Posterior vena cava (tissue), 2 donors: ENCODE results near the gene FBXO41. TPM values are rescaled to one million over a fixed set of nuclear protein-coding genes. Genes with fewer than 3 reads are reported as not detected.

ENCODE experiments used
- DNase-seq: peaks from one replicate; pipeline ENCODE4 v3.0.0-alpha.2; 2020; ENCODE audit warnings: low spot score
- intact Hi-C, 2 donors: fragments of 100-400 bp; cut with DNase I; formaldehyde crosslinking; loops; one replicate each; pipeline versions ENCODE4 v1.14.1 to v1.14.2; 2022 to 2023
- total RNA-seq, 2 donors: library from RNA; stranded (reverse); fragmentation: NEBNext Ultra II Directional; extraction: Animal tissue kit (Norgen Biotek cat#: 25700); gene quantifications; one replicate each; pipeline ENCODE4 v1.2.1, GENCODE V29; 2021
- donor health status: DM: yes; HTN: yes; CAD: no.
- donor health status: DM: yes; HTN: yes; CAD: no.

Gene FBXO41
- total RNA-seq, 2 donors from 2014 or later, result 1.4 to 1.8 TPM

DNA sequence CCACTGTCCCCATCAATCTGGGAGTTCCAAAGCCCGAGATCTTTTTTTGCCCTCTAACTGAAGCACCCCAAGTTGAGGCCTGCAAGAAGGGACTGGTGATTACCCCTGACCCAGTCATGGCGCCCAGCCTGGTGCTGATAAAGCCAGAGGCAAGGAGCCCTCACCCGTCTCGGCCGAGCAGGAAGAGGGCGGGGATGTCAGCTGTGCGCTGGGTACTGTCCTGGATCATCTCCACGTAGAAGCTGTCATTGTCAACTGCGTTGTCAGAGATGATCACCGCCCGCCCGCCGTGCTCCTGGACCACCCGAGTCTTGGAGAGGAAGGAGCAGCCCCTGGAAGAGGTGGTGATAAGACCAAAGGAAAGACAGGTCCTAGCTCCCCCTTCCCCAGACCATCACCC, 55.6 kb downstream of the FBXO41 start:
- intact Hi-C loops, result no loop called here
- peak; percentile 53 for DNase-seq

DNA sequence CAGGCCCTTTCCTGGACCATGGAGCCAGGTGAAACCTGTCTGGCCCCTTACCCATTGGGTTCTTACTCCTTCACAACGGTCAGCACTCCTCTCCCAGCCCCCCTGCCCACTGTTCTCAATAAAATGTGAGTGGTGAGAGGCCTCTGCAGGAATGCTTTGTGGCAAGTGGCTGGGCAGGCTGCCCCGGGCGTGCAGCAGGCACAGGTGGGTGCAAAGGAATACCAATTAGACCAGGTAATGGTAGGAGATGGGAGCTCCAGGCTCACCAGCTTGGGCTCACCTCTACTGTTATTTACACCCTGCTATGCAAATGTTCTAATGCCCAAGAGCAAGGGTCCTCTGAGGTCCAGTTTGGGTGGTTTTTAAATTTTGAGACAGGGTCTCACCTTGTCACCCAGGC, 57.2 kb downstream of the FBXO41 start:
- intact Hi-C loops, result loop anchor here in 1 of 2 donors (2.0 kb wide), 1 partner anchor 26 kb away; no protein-coding TSS in a partner anchor

DNA sequence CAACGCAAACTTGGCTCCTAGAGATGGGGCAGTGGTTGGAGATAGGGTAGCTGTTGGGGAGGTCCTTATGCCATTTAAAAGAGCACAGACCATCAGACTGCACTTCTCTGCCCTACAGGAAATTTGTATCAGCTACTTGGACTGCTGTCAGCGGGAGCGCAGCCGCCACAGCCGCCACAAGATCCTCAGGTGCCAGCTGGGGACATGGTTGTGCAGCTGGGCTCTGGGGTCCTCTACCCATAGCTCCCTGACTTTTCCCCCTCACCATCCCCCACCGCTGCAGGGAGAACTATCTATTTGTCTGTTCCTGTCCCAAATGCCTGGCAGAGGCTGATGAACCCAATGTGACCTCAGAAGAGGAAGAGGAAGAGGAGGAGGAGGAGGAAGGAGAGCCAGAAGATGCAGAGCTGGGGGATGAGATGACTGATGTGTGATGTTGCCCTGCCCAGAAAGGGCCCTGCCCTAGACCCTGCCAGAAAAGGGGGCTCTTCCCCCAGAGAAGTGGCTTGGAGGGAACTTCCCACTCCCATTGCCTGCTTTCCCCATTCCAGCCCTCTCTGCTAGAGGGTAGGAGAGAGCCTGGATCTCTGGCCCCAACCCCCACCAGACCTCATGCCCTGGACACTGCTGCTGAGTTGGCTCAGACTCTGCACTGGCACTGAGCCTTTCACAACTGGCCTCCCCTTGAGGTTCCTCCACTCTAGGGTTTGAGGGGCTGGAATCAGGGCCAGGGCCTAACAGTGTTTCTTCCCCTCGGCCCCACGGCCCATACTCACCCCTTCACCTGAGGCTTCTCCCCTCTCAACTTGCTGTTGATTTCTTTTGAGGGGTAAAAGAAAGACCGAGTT, 58.5 kb downstream of the FBXO41 start:
- DNase-seq, result peak; percentile 62
- intact Hi-C loops, result loop anchor here in 1 of 2 donors (2.0 kb wide), 1 partner anchor 27 kb away; no protein-coding TSS in a partner anchor

More for the DNA sequence above, 57.2 kb downstream of the FBXO41 start:
- DNase-seq, result peak; percentile 55

DNA sequence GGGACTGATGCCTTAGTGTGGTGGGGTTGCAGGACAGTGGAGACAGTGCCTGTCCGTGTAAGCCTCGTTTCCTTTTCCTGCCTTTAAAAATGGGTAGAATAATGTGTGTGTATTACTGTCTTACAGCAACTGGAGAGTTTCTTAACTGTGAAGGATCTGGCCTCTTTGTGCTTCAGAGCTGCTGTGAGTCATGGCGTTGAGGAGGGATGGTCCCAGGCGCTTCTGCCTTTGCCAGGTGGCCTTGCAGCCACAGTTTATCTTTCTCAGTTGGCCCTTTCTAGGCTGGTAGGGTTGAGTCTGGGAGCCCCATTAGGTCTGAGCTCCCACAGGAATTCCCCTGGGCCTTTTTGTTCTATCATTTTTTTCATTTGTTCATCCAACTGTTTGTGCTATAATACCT, 60.5 kb downstream of the FBXO41 start:
- intact Hi-C loops, result no loop called here
- DNase-seq, result no peak

DNA sequence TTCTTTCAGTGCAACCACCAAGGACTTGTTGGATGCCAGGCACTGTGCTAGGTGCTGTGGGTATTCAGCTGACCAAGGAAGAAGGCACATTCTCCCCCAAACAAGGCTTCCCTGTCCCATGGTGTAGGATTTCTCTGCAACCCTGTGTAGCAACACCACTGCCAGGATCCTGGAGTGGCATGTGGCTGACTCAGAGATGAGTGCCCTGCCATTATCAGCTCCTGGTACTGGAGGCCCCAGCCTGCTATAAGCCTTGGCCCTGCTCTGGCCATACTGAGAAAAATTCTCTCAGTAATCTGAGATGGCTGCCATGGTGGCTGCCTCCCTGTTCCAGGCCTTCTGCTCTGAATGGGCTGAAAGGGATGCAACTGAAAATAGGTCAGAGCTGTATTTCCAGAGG, 66.0 kb downstream of the FBXO41 start:
- intact Hi-C loops, result no loop called here
- DNase-seq, result peak; percentile 20

- intact Hi-C loops, result no loop called here
Measured at GRCh38 chr2:73217826-73218225, 66.5 kb downstream of the FBXO41 start.

GRCh38 chr2:73217160-73217559, 67.1 kb downstream of the FBXO41 start:
- DNase-seq, result no peak
- intact Hi-C loops, result no loop called here

More at GRCh38 chr2:73217826-73218225, 66.5 kb downstream of the FBXO41 start:
- no peak for DNase-seq

DNA sequence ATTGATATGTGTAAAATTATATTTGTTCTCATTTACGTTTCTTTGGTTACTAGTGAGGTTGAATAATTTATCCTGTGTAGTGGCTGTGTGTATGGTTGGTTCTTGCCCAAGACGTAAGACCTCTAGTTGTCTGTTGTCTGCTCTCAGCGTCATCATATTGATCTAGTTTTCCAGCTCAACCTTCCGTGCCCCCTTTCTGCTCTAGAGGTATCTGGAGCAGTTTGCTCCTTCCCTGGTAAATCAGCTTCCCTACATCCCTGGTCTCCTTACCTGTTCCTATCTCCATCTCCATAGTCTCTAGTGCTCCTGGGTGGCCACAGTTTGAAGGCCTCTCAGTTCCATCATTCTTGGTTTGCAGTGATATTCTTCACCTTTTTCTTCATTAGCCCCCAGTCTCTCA, 69.0 kb downstream of the FBXO41 start:
- no peak for DNase-seq
- intact Hi-C loops, result no loop called here

DNA sequence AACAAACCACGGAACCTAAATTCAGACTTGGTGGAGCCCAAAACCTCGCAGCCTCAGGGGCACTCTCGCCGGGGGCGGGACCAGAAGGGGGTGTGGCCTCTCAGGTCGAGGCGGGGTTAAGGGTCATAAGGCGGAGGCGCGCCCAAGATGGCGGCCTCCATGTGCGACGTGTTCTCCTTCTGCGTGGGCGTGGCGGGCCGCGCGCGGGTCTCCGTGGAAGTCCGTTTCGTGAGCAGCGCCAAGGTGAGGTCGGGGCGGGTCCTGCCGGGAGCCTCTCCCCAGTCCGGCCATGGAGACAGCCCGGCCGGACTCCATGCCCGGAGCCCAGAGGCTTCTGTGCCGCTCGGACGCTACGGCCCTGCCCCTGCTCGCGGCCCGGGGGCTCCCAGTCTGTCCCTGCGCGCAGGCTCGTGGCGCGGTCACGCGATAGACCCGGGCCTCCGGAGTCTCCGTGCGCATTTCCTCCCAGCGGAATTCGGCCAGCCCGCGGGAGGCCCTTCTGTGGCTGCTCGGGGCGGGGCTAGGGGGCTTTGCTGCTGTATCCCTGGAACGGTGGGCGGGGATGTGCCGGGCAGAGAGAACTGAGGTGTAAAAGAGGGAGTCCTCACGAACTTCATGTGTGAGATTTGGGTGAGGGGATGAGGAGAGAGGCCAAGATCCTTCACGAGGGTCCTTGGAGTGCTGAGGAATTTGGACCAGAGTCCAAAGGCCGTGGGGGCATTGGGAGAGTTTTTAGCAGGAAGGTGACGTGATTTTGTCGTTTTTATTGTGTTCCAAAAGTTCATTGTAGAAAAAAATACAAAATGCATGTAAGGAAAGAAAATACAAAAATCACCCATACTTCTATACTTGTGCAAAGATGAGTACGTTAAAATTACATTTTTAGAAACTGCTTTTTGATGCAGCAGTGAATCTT, 69.9 kb downstream of the FBXO41 start, which contains the start of gene SMYD5:
TSS of gene SMYD5 (plus strand) at position 126 of the 916 bp plus-strand sequence. CDS start at position 148, 22 bp downstream.
- DNase-seq, result peak; percentile 96
- intact Hi-C loops, result no loop called here

DNA sequence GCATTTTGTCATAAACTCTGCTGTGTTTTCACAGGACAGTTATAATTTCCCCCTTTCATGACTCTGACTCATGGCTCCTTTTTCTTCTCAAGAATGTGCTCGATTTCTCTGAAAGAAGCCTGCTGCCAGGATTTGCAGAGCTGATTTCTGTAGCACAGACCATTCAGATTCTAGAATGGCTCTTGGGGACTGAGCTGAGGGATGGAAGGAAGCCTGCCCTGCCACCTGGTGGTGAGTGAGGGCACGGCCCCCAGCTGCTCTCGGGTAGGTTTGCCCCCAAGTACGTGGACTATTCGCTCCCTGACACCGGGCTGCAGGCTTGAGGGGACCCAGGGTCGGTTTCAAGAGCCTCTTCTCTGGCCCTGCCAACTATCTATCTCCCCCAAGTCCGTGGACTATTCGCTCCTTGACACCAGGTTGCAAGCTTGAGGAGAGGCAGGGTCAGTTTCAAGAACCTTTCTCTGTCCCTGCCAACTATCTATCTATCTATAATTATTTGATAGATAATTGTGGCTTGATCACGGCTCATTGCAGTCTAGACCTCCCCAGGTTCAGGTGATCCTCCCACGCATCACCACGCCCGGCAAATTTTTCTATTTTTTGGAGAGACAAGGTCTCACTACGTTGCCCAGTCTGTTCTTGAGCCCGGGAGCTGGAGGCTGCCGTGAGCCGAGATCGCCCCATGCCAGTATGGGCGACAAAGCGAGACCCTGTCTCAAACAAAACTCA, 71.7 kb downstream of the FBXO41 start:
- intact Hi-C loops, result no loop called here
- DNase-seq, result peak; percentile 93

DNA sequence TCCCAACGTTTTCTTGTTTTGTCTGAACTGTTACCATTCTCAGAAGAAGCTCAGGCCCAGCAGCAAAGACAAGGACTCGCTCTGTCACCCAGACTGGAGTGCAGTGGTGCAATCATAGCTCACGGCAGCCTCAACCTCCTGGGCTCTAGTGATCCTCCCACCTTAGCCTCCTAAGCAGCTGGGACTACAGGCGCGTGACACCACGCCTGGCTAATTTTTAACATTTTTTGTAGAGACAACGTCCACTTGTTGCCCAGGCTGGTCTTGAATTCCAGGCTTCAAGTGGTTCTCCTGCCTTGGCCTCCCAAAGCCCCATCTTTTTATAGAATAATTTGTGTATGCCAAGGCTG, 72.2 kb downstream of the FBXO41 start:
- intact Hi-C loops, result no loop called here
- peak; percentile 34 for DNase-seq

DNA sequence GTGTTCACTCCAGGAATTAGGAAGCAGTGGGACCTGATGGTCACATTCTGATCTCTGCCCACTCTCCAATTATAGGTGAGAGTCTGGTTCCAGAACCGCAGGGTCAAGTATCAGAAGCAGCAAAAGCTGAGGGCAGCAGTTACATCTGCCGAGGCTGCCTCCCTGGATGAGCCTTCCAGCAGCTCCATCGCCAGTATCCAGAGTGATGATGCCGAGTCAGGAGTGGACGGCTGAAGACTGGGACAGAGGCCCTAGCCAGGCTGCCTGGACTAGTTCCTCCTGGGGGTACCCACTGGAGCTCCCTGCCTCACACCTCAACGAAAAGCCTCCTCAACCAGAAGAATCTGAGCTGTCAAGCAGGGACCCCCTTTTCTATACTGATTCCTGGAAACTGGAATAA, 73.6 kb downstream of the FBXO41 start:
- intact Hi-C loops, result no loop called here
- peak; percentile 70 for DNase-seq

- intact Hi-C loops, result no loop called here
- peak; percentile 10 for DNase-seq
Measured at GRCh38 chr2:73210019-73210418, 74.3 kb downstream of the FBXO41 start.

- intact Hi-C loops, result no loop called here
- DNase-seq, result peak; percentile 30
Measured at GRCh38 chr2:73208258-73208657, 76.0 kb downstream of the FBXO41 start.

GRCh38 chr2:73205611-73206010, 78.7 kb downstream of the FBXO41 start:
- DNase-seq, result peak; percentile 2
- intact Hi-C loops, result no loop called here
